Naive thymus-derived CD8-positive, alpha-beta T cell (primary cell): ENCODE data around the gene NBPF8. TPM values are rescaled to one million over a fixed set of nuclear protein-coding genes. Genes with fewer than 3 reads are reported as not detected.
"Not testable (repeated sequence)": the region's sequence is repeated elsewhere in the genome, so short reads cannot be mapped to it uniquely, and the experiment has no call there.

Source experiments
- ATAC-seq, 2 donors: fragments of 150-1000 bp; cut with Tn5 transposase in 1 of 2; sonication (Bioruptor Pico), chemical (Tn5 transposase) in 1 of 2; 1 replicate in 1 of 2; 2 replicates in 1 of 2; pipeline ENCODE4 v1.10.0; 2021; ENCODE audit warnings: mild to moderate bottlenecking in 2 of 2, moderate library complexity in 2 of 2
- POLR2A ChIA-PET: fragments of 350-600 bp; sonication (Branson Sonifier 250); formaldehyde crosslinking; loops from one replicate; lab custom pipeline; 2021; ENCODE audit warnings: antibody characterized with exemption; lab: Charles Lee
- DNase-seq, 10 donors: peaks; one replicate each; pipeline versions ENCODE4 v3.0.0 to v3.0.0-alpha.2; 2020 to 2022
- H3K27ac Mint-ChIP-seq, 10 donors: one replicate each; pipeline ENCODE4 v1.8.0; 2020 to 2022; ENCODE audit warnings: mild to moderate bottlenecking in 10 of 10, mixed read lengths in 10 of 10, moderate library complexity in 4 of 10, inconsistent platforms in 1 of 10
- H3K27me3 Mint-ChIP-seq, 5 donors: one replicate each; pipeline ENCODE4 v1.8.0; 2021 to 2022; ENCODE audit warnings: mixed read lengths in 5 of 5
- H3K36me3 Mint-ChIP-seq, 3 donors: one replicate each; pipeline ENCODE4 v1.8.0; 2020 to 2022; ENCODE audit warnings: mixed read lengths in 3 of 3, mild to moderate bottlenecking in 2 of 3, inconsistent platforms in 1 of 3
- H3K4me1 Mint-ChIP-seq, 4 donors: one replicate each; pipeline ENCODE4 v1.8.0; 2021 to 2022; ENCODE audit warnings: mixed read lengths in 4 of 4
- H3K4me3 Mint-ChIP-seq, 10 donors: one replicate each; pipeline ENCODE4 v1.8.0; 2020 to 2022; ENCODE audit warnings: mild to moderate bottlenecking in 10 of 10, mixed read lengths in 10 of 10, moderate library complexity in 6 of 10, inconsistent platforms in 1 of 10
- H3K9me3 Mint-ChIP-seq, 9 donors: one replicate each; pipeline ENCODE4 v1.8.0; 2020 to 2022; ENCODE audit warnings: mixed read lengths in 9 of 9, mild to moderate bottlenecking in 3 of 9, inconsistent platforms in 1 of 9, moderate library complexity in 1 of 9
- polyA plus RNA-seq, 3 donors: library from polyadenylated mRNA; unstranded; fragments of 300-500 nt; fragmentation: Illumina TruSeq; gene quantifications; one replicate each; pipeline ENCODE4 v1.2.3, GENCODE V29; 2021
- total RNA-seq, 8 experiments: library from RNA in 2 of 8; stranded (reverse) in 2 of 8; gene quantifications; one replicate each; pipeline ENCODE4 v1.2.3 and lab custom pipeline; 2021 to 2026

The NBPF8 gene
- total and polyA plus RNA-seq, 5 experiments from 2014 or later = 0.22 to 56.0 (median 2.8) TPM

GRCh38 chr1:120433831-120434230 lies 19.0 kb downstream of the NBPF8 start:
- POLR2A ChIA-PET, H3K4me3 Mint-ChIP-seq, ATAC-seq, H3K27me3 Mint-ChIP-seq, H3K4me1 Mint-ChIP-seq, H3K27ac Mint-ChIP-seq, H3K9me3 Mint-ChIP-seq, DNase-seq, H3K36me3 Mint-ChIP-seq: not testable (repeated sequence)

DNA sequence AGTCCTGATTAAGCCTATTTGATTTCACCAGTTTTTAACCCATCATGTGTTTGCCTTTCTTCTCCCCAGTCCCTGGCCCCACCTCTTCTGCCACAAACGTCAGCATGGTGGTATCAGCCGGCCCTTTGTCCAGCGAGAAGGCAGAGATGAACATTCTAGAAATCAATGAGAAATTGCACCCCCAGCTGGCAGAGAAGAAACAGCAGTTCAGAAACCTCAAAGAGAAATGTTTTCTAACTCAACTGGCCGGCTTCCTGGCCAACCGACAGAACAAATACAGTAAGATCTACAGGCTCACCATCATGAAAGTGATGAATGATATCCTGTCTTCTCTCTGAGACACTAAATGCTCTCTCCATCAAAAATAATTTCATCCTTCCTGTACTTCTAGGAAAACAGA lies 34.3 kb downstream of the NBPF8 start:
- peak in 1 of 10 donors; percentile 6 for DNase-seq
- H3K9me3 Mint-ChIP-seq, H3K4me1 Mint-ChIP-seq, H3K36me3 Mint-ChIP-seq, H3K4me3 Mint-ChIP-seq, POLR2A ChIA-PET, H3K27me3 Mint-ChIP-seq, ATAC-seq, H3K27ac Mint-ChIP-seq: not testable (repeated sequence)

Other genes with a start within 250 kb of the NBPF8 start
- 10 to 100 TPM; 46.0 to 49.9 TPM for gene SEC22B, start 238.5 kb upstream of the NBPF8 start, total RNA-seq
- gene SEC22B, start 238.5 kb upstream of the NBPF8 start, polyA plus RNA-seq = 10 to 100 TPM; 15.8 to 17.8 (median 16.9) TPM